NB4 (cell line): ENCODE measurements around the gene DMXL2.

Experiments used
- DNase-seq: peaks from one replicate; pipeline ENCODE4 v3.0.0; 2010; ENCODE audit warnings: low read depth
- H3K4me3 ChIP-seq: one replicate; pipeline ENCODE4 v1.5.1; 2011; ENCODE audit warnings: mild to moderate bottlenecking, low read depth, low read length, moderate library complexity
- MYC ChIP-seq: IDR thresholded peaks from 2 replicates; pipeline ENCODE4 v1.6.1; 2011; ENCODE audit warnings: low read depth, low read length
- POLR2A ChIP-seq: IDR thresholded peaks from 2 replicates; pipeline ENCODE4 v1.6.1; 2011; ENCODE audit warnings: mild to moderate bottlenecking; ENCODE audit not compliant: insufficient read length; ENCODE audit errors: extremely low read depth
- TF ChIP-seq, protein P1 (sequence below): IDR thresholded peaks from 2 replicates; pipeline ENCODE4 v1.6.1; 2011; ENCODE audit warnings: low read depth, low read length
- TF ChIP-seq, protein P2 (sequence below): IDR thresholded peaks from one replicate; pipeline ENCODE4 v1.5.1; 2012; ENCODE audit warnings: low read depth, low read length

DMXL2 gene

DNA sequence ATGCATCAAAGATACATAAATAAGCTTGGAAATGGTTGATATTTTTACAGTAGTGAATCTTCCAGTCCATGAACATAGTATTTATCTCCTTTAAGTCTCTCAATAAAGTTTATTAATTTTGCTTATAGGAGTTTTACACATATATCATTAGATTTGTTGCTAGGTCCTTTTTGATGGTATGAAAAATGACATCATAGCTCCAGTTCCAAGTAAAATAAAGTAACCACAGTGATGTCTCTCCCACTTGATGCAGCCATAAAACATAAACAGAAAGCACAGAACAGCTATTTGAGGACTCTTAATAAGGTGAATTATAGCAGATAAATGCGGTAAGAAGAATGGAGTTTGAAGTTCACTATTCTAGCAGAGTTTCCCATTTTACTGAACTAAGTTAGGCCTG lies 20.8 kb downstream of the DMXL2 start:
- TF ChIP-seq MYC (no peak), POLR2A (no peak)
- TF ChIP-seq, protein P1, sequence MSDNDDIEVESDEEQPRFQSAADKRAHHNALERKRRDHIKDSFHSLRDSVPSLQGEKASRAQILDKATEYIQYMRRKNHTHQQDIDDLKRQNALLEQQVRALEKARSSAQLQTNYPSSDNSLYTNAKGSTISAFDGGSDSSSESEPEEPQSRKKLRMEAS = no peak
- no peak for DNase-seq
- H3K4me3 ChIP-seq = peak overlapping the region; percentile 91

DNA sequence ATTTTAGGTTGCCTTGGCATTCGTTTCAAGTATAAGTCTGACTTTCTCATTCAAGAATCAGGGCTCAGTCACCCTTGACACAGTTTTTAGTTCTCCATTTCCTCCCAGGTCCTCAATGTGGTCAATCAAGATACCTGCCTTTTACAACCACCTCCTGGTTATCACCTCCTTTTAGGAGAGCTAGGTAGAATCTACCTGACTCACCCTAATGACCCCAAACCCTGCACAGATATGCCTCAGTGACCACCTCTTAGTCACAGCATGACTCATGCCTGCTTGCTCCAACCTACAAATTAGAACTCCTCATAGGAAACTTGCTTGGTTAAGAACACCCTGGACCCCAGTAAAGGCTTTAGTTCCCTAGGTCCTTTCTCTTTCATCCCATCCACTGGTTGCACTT lies 22.5 kb downstream of the DMXL2 start:
- TF ChIP-seq, protein P2, sequence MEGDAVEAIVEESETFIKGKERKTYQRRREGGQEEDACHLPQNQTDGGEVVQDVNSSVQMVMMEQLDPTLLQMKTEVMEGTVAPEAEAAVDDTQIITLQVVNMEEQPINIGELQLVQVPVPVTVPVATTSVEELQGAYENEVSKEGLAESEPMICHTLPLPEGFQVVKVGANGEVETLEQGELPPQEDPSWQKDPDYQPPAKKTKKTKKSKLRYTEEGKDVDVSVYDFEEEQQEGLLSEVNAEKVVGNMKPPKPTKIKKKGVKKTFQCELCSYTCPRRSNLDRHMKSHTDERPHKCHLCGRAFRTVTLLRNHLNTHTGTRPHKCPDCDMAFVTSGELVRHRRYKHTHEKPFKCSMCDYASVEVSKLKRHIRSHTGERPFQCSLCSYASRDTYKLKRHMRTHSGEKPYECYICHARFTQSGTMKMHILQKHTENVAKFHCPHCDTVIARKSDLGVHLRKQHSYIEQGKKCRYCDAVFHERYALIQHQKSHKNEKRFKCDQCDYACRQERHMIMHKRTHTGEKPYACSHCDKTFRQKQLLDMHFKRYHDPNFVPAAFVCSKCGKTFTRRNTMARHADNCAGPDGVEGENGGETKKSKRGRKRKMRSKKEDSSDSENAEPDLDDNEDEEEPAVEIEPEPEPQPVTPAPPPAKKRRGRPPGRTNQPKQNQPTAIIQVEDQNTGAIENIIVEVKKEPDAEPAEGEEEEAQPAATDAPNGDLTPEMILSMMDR = no peak
- TF ChIP-seq, protein P1 = no peak
- TF ChIP-seq MYC (no peak), POLR2A (no peak)
- peak overlapping the region; percentile 12 for H3K4me3 ChIP-seq
- DNase-seq = peak; percentile 59

DNA sequence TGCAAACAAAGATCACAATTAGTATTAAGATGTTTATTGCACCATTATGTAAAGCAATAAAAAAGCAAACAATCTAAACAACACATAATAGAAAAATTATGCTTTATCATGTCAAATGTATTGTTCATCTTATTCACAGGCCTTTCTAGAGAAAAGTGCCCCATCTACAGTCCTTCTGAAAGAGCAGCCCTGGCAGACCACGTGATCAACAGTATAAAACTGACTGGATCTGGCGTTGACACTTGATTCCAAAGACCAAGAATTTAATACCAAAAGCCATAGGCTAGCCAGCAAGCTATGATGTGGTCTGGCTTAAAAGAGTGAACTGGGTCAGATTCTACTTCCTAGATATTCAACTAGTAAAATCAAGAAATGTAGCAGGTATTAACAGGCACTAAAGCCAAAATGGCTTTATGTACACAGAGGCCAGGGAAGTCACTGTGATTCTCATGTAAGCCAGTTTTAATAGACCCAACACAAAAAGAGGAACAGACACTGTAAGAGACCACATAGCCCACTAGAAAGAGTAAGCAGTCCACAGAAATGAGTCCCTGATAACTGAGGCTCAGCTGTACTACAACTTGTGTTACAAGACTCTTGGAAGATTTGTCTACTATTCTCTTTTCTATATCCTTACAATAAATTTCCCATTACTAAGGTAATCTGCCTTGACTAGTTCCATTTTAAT lies 32.5 kb downstream of the DMXL2 start:
- TF ChIP-seq, protein P2 = no peak
- TF ChIP-seq POLR2A = no peak
- TF ChIP-seq MYC = no peak
- TF ChIP-seq, protein P1 = no peak
- H3K4me3 ChIP-seq = no peak overlapping the region
- peak; percentile 60 for DNase-seq

DNA sequence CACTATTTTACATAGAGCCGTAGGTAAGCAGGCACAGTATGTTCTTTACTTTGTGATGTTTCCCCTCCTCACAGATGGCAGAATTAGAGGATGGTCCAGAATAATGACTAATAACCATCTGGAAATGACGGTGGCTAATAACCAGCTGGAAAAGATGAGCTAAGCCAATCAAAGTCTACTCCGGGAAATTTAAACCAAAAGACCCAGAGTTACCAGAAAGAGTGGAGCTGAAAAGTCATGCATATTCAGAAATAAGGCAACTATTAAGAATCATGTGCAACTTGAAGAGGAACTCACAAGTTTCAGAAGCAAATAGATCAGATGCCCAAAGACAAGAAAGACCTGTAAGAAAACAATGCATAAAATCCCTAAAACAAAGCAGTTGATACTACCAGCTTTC lies 33.6 kb downstream of the DMXL2 start:
- TF ChIP-seq MYC = no peak
- TF ChIP-seq, protein P1 = no peak
- TF ChIP-seq, protein P2 = no peak
- DNase-seq = no peak
- H3K4me3 ChIP-seq = no peak overlapping the region

DNA sequence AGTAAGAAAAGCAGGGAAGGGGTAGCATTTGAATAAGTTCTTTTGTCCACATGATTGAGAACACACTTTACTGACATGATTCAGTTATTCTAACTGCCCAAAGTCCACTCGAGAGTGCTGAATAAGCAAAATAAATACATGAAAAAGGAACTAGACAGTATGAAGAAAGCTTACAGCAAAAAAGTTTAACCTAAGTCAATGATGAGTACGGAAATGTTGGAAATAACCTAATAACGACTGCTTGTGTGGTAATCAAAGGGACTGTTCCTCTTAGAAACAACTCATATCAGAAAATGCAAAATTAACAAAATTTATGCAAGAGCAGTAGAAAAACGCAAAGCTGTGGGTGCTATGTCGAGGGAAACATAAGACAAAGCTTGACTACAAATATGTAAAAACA lies 36.6 kb downstream of the DMXL2 start:
- H3K4me3 ChIP-seq = no peak overlapping the region
- no peak for DNase-seq
- TF ChIP-seq, protein P2 = no peak
- TF ChIP-seq MYC (no peak), POLR2A (no peak)
- TF ChIP-seq, protein P1 = no peak

DNA sequence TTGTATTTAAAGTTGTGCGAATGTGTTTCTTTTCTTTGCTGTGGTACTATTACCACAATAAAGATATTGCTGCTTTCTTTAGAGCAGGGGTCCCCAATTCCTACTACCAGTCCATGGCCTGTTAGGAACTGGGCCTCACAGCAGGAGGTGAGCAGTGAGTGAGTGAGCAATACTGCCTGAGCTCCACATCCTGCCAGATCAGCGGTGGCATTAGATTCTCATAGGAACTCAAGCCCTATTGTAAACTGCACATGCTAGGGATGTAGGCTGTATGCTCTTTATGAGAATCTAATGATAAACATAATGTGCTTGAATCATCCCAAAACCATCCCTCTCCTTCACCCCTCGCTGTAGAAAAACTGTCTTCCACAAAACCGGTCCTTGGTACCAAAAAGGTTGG lies 41.6 kb downstream of the DMXL2 start:
- H3K4me3 ChIP-seq = peak overlapping the region; percentile 49
- DNase-seq = peak; percentile 90
- TF ChIP-seq POLR2A (peak; percentile 27), MYC (peak; percentile 62; the same call in 1 of the 2 replicates)
- TF ChIP-seq, protein P2 = no peak
- TF ChIP-seq, protein P1 = peak; percentile 80
